Renal cortex interstitium (tissue), 11 donors: ENCODE results near the gene NRG3. TPM values are rescaled to one million over a fixed set of nuclear protein-coding genes. Genes with fewer than 3 reads are reported as not detected.
A peak's percentile ranks its signal among the peaks of the same experiment; 100 is the strongest.

Experiments
- DNase-seq, 11 donors: peaks; one replicate each; pipeline ENCODE4 v3.0.0-alpha.2; 2013; ENCODE audit warnings: low read depth in 9 of 11, low spot score in 4 of 11; ENCODE audit errors: extremely low read depth in 1 of 11
- polyA plus RNA-seq, 3 donors: library from polyadenylated mRNA; unstranded; fragments of 120-200 nt; gene quantifications; one replicate each; pipeline ENCODE4 v1.2.1, GENCODE V29; 2013; ENCODE audit not compliant: insufficient read length in 3 of 3

The NRG3 gene
- polyA plus RNA-seq, 3 donors, result 11.8 to 16.4 (median 12.6) TPM

GRCh38 chr10:83023662-83024061, 1148.7 kb downstream of the NRG3 start:
- peak in 5 of 11 donors; percentile 6 to 25 (median 12) for DNase-seq
